EL (cell line): ENCODE results near the gene ST6GALNAC6.

Experiments used
- DNase-seq: peaks from one replicate; pipeline ENCODE4 v3.0.0-alpha.2; 2016

The ST6GALNAC6 gene, protein sequence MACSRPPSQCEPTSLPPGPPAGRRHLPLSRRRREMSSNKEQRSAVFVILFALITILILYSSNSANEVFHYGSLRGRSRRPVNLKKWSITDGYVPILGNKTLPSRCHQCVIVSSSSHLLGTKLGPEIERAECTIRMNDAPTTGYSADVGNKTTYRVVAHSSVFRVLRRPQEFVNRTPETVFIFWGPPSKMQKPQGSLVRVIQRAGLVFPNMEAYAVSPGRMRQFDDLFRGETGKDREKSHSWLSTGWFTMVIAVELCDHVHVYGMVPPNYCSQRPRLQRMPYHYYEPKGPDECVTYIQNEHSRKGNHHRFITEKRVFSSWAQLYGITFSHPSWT

DNA sequence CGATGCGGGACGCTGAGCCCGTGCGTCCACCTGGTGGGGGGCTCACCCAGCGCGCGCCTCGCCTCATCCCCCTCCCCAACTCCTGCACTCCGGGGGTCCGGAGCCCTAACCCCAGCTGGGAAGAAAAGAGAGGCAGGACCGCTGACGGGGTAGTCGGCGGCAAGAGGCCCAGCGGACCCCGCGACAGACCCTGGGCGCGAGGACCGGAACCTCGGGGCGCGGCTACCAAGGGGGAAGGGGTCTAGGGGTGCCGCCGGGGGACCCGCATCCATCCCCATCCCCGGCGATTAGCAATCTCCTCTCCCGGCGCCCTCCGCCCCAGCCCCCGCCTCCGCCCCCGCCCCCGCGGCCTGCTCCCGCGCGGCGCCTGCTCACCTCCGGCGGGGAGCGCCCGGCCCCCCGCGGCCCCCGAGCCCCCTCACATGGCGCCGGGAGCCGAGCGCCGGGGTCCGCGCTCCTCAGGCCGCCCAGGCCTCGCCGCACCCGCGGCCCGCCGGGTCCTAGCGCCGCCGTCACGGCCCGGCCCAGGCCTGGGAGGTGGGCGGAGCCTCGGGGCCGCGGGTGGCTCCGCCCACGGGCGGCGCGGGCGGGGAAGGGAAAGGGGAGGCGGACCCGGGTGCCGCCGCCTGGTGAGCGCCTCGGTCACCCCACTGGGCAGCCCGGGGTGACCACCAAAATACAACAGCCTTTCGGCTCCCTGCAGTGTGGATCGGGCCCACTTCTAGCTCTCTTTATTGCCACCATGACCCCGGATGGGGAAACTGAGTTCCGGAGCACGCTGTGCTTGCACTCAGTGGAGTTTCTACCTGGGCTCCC, at the start of gene ST6GALNAC6:
ST6GALNAC6 (minus strand) TSS at position 476 of the 816 bp plus-strand sequence. CDS start 1,622 bp downstream, outside the sequence.
- DNase-seq, result peak; percentile 78

DNA sequence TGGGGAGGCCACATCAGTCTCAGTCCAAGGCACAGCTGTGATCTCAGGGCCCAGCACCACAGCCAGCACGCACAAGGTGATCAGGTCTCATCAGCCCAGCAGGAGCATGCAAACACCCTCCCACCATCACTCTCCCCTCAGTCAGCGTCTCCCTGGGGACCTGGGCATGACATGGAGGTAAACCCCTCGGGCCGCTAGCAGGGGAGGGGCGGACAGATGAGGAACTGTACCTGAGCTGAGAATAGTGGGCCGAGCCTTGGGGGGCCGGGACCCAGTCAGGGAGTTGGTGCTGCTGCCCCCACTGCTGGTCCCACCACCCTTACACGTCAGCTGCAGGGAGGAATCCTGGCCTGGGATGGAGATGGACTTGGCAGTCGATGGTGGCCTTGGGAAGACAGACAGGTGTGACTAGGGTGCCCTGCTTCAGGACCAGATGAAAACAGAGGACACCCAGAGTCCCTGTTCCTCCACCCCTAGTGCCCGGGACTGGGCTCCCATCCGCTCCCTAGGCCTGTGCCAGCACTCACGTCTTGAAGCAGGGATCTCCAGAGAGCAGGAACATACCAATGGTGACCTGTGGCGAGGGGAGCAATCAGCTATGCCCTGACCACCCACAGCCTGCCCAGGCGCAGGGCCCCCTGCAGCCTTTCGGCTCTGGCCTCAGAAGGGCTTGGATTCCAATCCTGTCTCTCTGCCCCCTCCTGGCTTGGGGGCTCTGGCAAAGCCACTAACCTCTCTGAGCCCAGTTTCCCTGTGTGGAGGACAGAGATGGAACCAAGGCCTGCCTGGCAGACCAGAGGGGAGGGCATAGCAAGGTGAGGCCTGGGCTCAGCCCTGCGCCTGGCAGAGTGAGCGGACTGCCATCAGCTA, 48.7 kb upstream of the ST6GALNAC6 start:
- no peak for DNase-seq

DNA sequence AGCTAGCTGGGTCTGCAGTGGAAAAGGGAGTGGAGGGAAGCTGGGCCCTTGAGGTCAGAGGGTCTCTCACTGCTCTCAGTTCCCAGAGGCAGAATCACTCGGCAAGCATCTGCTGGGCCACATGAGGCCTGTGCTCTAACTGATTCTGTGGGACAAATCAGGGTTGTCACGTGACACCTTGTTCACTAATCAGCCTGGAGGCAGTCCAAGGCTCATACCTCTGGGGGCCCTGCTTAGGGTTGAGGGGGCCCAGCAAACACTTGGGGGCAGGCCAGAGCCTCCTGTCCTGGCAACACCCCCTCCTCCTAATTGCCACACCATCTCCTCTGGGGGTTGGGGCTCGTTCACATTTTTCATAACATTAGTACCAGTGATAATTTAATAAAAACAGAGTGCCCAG, 47.3 kb upstream of the ST6GALNAC6 start:
- DNase-seq, result no peak

DNA sequence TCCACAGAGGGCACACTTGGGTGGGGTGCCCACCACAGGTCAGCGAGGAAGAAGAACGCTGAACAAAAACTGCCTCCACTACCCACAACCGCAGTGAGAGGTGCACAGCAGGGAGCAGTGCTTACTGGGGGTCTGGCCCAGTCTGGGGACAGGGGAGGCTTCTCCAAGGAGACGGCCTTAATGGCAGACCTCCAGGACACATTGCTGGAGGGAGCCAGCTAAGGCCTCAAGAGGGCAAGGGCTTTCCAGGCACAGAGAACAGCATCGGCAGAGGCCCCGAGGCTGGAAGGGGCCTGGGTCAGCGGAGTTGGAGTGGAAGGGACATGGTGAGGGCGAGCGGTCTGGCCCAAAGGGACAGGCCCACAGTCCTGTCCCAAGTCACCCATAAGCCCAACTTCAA, 46.5 kb upstream of the ST6GALNAC6 start:
- DNase-seq, result no peak

DNA sequence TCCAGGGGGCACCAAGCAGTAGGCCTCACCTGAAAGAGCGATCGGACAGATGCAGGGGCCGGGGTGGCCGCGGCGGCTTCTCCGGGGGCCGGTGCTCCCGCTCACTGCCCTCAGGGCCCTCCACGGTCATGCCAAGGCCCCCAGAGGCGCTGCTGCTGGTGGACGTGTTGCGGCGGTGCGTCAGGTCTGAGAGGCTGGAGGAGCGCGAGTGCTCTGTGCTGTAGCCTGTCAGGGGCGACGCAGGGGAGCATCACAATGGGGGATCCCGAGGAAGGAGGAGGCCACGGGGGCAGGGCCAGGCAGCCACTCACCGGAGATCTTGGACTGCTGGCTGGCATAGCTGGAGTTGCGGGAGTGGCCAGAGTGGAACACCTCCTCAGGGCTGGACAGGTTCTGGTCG, 45.9 kb upstream of the ST6GALNAC6 start:
- DNase-seq, result no peak

DNA sequence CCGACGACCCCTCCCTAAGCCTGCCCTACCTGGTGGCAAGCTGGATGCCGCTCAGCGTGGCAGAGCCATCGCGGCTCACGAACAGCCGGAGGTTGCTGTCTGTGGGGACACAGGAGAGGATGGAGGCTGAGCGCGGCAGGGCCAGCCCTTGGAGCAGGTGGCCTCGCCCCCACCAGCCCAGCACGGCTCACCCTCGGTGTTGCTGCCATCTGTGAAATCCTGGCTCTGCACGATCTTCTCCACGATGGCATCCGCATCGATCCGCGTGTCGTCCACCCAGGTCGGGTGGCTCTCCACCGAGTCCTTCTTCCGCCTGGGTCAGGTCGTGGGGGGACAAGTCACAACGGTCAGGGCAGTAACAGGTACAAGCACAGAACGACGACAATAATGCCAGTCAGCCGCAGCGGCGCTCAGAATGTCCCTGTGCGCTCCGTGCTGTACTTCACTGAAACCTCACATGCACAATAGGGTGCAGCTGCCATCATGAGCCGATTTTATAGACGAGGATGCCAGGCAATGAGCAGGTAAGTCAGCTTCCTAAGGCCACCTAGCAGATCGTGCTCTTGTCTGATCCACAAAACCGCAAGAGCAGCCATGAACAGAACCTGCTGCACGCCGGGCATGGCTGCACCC, 45.3 kb upstream of the ST6GALNAC6 start:
- no peak for DNase-seq

DNA sequence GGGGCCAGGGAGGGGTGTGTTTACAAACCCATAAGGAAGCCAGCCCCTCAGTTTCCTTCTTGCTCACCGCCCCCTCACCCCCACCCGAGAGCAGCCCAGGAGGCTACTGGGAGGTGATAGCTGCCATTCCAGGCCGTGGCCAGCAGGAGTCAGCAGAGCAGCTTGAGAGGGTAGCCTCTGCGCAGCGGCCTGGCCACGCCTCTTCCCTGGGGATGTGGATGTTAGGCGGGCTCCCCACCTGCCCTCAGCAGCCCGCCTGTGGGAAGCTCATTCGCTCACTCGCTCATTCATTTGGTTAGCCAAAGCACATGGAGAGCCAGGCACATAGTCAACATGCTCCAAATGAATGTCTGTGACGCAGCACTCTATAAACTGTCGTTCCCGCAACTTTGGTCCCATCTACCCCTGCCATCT, 44.3 kb upstream of the ST6GALNAC6 start:
- DNase-seq, result peak; percentile 72

DNA sequence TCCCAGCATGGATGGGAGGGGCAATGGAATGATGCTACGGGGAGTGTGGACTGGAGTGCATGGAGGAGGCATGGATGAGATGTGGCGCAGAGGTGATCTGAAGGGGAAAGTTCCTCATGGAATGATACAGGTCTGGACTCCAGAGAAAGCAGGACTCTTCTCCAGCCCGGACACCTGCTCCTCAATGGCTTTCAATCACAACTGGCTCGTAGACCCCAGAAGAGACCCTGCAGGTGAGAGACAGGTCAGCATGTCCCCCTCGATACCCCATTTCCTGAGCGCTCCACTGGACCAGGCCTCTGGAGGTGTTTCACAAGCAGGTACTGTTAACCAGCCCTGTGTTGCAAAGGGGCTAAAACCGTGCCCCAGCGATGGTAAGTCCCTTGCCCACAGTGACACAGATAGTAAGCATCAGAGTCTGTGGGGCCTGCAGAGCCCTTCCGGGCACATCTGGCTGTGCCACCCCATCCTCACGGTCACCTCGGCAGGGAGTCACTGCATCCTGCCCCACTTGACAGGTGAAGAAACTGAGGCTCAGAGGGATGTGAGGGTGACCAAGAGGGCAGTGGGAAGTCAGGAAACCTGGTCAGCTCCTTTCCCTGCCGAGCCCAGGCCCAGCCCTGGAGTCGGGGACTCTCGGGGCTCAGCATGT, 43.7 kb upstream of the ST6GALNAC6 start:
- no peak for DNase-seq

DNA sequence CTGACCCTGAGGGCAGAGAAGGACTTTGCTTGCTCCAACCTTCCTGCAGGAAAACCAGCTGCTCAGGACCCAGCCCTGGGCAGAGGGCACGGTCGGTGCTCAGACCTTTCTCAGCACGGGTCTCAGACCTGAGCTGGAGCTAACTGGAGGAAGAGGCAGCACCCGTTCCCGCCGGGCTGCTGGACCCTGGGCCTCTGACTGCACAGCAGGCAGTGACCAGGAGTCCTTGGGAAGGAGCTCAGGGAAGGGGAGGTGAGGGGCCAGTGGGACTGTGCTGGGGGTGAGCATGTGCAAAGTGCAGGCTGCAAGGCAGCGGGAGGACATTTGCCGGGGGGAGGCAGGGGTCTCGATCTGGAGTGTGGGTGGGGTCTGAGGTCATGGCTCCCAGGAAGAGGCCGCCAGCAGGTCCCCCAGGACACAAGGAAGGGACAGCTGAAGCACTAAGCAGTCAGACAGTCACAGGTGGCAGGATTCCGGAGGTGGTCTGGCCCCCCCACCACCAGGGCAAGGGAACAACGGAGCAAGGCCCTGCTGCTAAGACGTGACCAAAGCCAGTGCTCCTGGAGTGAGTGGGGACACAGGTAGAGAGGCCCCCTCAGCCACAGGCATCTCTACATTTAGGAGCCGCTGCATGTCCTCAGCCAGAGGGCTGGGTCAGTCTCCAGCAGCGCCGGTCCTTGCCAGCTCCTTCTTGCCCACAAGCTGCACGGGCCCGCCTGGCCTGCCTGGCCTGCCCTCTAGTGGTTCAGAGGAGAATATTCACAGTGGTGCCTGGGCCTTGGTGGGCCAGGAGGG, 43.0 kb upstream of the ST6GALNAC6 start:
- DNase-seq, result peak; percentile 58

DNA sequence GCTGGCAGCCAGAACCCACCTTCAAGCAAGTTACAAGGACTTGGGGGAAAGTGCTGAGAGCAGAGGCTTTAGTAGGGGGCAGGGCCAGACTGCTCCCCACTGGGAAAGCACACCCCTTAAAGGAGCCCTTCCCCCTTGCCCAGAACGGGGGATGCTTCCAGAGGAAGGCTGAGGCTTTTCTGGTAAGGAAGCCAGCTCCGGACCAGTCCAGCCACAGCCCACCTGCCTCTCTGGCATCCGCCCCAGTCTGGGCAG, 42.5 kb upstream of the ST6GALNAC6 start:
- no peak for DNase-seq

DNA sequence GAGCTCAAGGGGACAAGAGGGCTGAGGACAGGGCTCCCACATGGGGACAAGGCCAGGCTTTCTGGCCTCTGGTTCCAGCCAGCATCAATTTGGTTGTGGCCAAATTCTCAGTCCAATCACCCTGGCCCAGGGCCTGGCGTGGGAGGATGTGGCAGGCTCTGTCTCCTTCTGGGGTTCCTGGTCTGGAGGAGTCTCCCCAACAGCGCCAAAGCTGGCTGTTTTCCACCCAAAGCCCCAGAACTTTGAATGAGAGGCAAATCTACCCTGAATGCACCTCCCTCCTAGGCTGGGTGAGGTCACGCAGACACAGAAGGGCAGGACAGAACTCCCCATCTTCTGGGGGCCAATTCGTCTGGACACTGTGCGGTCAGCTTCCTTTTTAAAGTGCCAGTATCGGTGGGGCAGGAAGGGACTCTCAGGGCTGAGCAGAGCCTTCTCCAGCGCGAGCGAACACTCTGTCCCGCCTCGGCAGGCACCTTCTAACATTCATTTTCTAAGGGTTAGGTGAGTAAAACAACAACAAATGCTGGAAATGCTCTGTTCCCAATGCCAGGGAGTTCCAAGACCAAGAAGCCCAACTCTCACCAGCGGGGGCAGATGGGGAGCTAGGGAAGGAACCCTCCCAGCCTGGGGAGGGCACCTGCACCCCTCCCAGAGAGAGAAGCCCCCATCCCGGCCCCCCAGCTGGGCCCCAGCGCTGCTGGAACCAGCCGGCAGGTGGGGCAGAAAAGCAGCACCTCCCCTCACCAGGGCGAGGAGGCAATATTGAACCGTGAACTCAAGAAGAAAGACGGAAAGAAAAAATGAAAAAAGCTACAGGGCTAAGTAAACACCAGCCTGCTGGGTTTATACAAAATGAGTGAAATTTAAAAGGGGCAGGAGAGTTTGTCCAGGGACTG, 41.9 kb upstream of the ST6GALNAC6 start:
- DNase-seq, result no peak

DNA sequence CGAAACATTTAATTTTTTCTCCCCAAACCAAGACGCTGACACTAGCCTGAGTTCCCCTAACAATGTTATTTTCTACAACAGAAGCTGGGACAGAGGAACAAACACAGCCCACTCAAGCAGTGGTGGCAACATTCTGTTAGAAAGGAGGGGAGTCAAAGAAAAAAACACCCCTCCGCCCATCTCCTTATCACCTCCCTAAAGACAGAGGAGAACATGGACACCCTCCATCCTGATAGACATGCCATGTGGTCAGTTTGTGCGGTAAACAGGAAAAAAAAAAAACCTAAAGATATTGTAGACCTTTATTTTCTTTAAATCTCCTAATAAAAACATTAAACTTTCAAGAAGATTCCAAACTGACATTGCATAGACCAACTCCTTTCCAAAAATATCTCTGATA, 41.2 kb upstream of the ST6GALNAC6 start:
- DNase-seq, result no peak

DNA sequence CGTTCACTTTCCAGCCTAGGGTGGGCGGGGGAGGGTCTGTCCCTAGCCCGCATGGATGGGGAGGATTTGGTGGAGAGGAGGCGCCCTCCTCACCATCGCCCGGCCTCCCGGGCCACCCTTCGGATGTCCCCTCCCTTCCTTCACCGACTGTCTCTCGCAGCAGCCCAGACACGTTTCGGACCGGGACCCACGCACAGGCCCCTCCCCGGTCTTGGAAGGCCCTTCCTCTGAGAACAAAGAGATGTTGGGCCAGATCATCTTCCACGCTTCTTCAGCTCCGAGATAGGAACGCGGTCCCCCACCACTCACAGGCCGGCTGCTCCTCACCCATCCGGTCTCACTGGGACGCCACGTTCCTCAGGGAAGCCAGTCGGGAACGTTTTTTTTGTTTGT, 38.9 kb upstream of the ST6GALNAC6 start:
- no peak for DNase-seq

DNA sequence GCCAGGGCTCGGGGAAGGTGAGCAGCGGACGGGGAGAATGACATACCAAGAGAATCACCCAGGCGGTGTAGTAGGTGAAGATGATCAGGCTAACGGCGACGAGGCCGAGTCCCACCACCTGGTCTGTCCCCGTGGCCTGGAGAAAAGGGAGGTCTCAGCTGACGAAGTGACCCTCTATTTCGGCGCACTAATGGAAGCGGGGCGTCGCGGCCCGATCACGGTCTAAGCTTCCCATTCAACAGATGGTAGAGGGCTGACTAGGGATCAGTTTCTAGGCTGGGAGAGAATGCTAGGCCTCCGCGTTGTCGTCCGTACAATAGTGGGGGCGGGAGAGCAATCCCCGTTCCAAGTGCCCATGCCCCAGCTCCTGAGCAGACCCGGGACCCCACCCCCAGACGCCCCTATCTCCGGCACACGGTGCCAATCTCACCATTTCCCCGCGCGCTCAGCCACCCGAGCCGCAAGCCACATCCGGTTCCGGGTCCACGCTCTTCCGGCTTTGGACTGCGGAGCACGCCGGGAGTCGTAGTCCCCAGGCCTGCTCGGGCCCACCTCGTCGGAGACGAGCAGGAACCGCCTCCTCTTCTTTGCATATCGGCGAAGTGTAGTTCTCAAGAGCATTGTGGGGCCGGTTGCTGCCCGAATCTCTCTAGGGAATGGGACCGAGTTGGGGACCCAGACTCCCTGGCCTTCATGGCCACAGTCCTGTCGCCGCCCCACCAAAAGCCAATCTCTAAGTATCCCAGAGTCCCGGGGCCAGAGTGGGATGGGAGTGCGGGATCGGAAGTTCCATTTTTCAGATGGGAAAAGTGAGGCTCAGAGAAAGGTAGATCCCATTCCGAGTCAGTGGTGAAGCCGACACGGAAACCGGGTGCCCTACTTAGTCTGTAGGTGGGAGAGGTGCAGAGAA, 38.2 kb upstream of the ST6GALNAC6 start, which contains the start of gene DPM2:
DPM2 (minus strand) TSS at position 467 of the 910 bp plus-strand sequence; CDS start at position 433, 34 bp downstream.
- peak; percentile 88 for DNase-seq

DNA sequence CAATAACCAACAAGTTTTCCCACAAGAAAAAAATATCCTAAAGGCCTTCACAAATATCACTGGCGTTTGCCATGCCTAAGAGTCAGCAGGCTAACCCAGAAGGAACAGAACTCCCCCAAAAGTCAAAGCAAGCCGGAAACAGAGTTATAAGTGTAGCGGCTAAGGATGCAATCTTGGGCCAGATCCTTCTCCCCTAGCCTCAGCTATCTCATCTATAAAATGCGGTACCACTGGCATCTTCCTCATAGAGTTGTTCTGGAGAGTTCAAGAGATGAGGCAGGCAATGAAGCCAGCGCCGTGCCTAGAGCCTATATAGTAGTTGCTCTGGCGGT, 37.6 kb upstream of the ST6GALNAC6 start:
- DNase-seq, result no peak

DNA sequence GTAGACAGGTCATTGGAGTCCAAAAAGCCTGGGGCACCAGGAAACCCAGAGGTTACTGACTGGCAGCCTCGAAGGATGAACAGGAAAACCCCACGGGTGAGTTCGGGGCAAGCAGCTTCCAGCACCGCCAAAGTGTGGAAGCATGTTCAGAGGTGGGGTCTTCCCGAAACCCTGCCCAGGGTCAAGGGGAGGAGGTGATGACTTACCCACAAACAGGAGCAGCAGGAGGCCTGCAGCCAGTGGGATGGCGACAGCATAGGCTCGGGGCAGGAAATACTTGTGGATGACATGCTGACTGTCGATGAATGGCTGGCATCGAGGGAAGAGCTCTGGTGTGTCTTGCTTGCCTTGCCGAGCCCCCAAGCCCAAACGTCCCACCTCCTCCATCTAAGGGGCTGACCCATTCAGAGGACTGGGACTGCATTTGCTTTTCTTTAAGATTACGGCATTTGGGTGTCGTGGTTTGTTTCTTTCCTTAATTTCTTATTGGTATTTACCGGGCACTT, 37.0 kb upstream of the ST6GALNAC6 start:
- DNase-seq, result no peak

DNA sequence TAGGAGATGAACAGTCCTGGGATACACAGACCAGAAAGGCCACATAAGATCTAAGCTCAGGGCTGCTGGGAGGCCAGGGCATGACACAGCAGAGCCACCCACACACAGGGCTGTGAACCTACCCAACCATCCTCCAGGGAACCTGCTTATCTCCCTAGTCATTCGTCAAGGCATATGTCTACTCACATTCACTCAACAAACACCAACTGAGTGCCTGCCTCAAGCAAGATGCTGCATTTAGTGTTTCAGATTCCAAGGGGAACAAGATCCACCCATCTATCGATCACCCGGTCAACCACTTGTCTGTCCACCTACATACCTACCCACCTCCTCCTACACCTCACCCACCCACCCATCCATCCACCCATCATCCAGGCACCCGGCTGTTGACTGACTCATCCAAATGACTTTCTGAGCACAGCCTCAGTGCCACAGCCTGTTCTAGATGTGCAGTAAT, 36.4 kb upstream of the ST6GALNAC6 start:
- peak; percentile 32 for DNase-seq

DNA sequence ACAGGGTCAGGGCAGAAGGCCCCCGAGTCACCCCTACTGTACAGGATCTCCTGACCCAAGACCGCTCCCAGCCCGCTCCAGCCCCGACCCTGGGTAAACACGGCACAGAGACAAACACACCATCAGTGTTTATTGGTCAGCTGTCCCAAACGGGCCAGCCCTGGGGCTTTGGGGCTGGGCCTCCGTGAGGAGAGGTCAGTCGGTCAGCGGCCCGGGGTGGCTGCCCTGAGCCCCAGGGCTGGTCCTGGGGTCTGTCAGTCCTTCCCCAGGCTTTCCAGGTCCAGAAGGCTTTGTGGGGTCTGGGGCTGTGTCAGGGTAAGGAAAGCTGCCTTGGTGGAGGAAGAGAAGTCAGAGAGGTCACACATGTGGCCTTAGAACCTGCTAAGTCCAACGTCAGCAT, 35.6 kb upstream of the ST6GALNAC6 start:
- DNase-seq, result no peak

DNA sequence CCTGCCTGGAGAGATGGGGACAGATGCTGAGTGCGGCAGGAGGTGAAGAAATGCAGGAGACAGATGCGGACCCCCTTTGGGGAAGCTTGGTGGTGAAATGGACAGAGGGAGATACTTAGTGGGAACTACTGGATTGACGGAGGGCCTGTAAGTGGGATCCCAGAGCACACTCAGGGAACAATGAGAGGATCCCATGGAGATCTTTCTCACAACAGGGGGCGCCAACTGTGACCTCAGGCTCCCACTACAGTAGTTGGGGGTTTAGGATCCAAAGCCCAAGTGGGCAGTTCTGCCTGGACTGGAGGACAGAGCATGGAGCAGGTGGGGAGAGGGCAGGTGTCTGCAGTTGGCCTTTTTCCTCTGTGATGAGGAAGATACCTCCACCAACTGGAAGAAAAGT, 34.8 kb upstream of the ST6GALNAC6 start:
- DNase-seq, result no peak
